HEK293 (cell line): ENCODE measurements around the gene ZNF670.

Experiments
- CTCF ChIP-seq: fragments of 450-650 bp; formaldehyde crosslinking; IDR thresholded peaks from 2 replicates; pipeline ENCODE4 v1.5.1; 2016; ENCODE audit warnings: missing biosample characterization, missing genetic modification characterization
- ZNF121 ChIP-seq: fragments of 450-650 bp; formaldehyde crosslinking; IDR thresholded peaks from 2 replicates; pipeline ENCODE4 v1.5.1; 2016; ENCODE audit warnings: missing biosample characterization, missing genetic modification characterization
- ZNF132 ChIP-seq: fragments of 450-650 bp; formaldehyde crosslinking; IDR thresholded peaks from 2 replicates; pipeline ENCODE4 v1.5.1; 2017; ENCODE audit warnings: missing biosample characterization, missing genetic modification characterization, borderline replicate concordance
- ZNF138 ChIP-seq: fragments of 450-650 bp; formaldehyde crosslinking; IDR thresholded peaks from 2 replicates; pipeline ENCODE4 v1.5.1; 2016; ENCODE audit warnings: missing biosample characterization, missing genetic modification characterization, borderline replicate concordance
- ZNF530 ChIP-seq: fragments of 450-650 bp; formaldehyde crosslinking; IDR thresholded peaks from 2 replicates; pipeline ENCODE4 v1.5.1; 2016; ENCODE audit warnings: low read depth, missing biosample characterization, missing genetic modification characterization
- ZNF791 ChIP-seq: fragments of 450-650 bp; formaldehyde crosslinking; IDR thresholded peaks from 2 replicates; pipeline ENCODE4 v1.5.1; 2016; ENCODE audit warnings: missing biosample characterization, missing genetic modification characterization

GRCh38 chr1:247096112-247096511, 17.5 kb upstream of the ZNF670 start:
- TF ChIP-seq CTCF (tag by site-specific recombination) (no peak), ZNF530 (tag by site-specific recombination) (no peak), ZNF132 (tag by site-specific recombination) (no peak), ZNF121 (no peak), ZNF791 (tag by site-specific recombination) (no peak), ZNF138 (no peak)
